Measurements from ENCODE around the gene NAA60.

GRCh38 chr16:3457434-3458252 is 14.2 kb downstream of the NAA60 start:
- TF ChIP-seq CTCF (conservative IDR thresholded peaks at IDR 0.05; ENCODE audit: low read length) (no peak; the same call in 1 of the 2 replicates), EZH2phosphoT487 (IDR thresholded peaks at IDR 0.05; ENCODE audit: borderline replicate concordance) (no peak)

Data from Loucy (cell line).